Measurements from ENCODE around the gene TMEM259. TPM values are rescaled to one million over a fixed set of nuclear protein-coding genes. Genes with fewer than 3 reads are reported as not detected.

The TMEM259 gene
- total RNA-seq, 1 donor from 2014 or later = 257 TPM

GRCh38 chr19:973726-974563 lies 47.0 kb downstream of the TMEM259 start:
- no peak overlapping the region for H3K4me3 Mint-ChIP-seq
- POLR2A ChIA-PET = no interaction called here
- no peak for TF ChIP-seq CTCF (IDR thresholded peaks at IDR 0.05)
- ATAC-seq (ENCODE audit: low read depth) = no peak
- H3K4me1 Mint-ChIP-seq = no peaks in the 10 kb centered on the region
- no peak overlapping the region for H3K27ac Mint-ChIP-seq
- intact Hi-C loops (cut with micrococcal nuclease) = no loop called here
- peaks cover 18% of the 10 kb centered on the region for H3K36me3 Mint-ChIP-seq (ENCODE audit: low read depth)
- H3K27me3 Mint-ChIP-seq = no peaks in the 10 kb centered on the region
- peaks cover 3% of the 10 kb centered on the region for H3K9me3 Mint-ChIP-seq
- no peak for DNase-seq
- CTCF ChIA-PET = no interaction called here

GRCh38 chr19:972281-972680 lies 48.6 kb downstream of the TMEM259 start:
- Mint-ChIP-seq H3K36me3 (ENCODE audit: low read depth) (peaks cover 29% of the 10 kb centered on the region), H3K9me3 (peaks cover 3% of the 10 kb centered on the region), H3K4me1 (no peaks in the 10 kb centered on the region), H3K27ac (no peak overlapping the region), H3K4me3 (no peak overlapping the region), H3K27me3 (no peaks in the 10 kb centered on the region)
- CTCF ChIA-PET = no interaction called here
- DNase-seq = no peak
- intact Hi-C loops (cut with micrococcal nuclease) = no loop called here
- no peak for ATAC-seq (ENCODE audit: low read depth)
- no peak for TF ChIP-seq CTCF (IDR thresholded peaks at IDR 0.05)
- POLR2A ChIA-PET = interaction anchor here (0.6 kb wide), 1 partner anchor 153 kb away, joined by 3 read pairs; no protein-coding TSS in a partner anchor

GRCh38 chr19:971795-972194 lies 49.1 kb downstream of the TMEM259 start:
- Mint-ChIP-seq H3K9me3 (peaks cover 3% of the 10 kb centered on the region), H3K27ac (no peak overlapping the region), H3K4me1 (no peaks in the 10 kb centered on the region), H3K27me3 (no peaks in the 10 kb centered on the region), H3K4me3 (no peak overlapping the region), H3K36me3 (ENCODE audit: low read depth) (peaks cover 32% of the 10 kb centered on the region)
- POLR2A ChIA-PET = no interaction called here
- ATAC-seq (ENCODE audit: low read depth) = no peak
- no peak for TF ChIP-seq CTCF (IDR thresholded peaks at IDR 0.05)
- no peak for DNase-seq
- intact Hi-C loops (cut with micrococcal nuclease) = no loop called here
- CTCF ChIA-PET = no interaction called here

GRCh38 chr19:970695-971094 lies 50.2 kb downstream of the TMEM259 start:
- intact Hi-C loops (cut with micrococcal nuclease) = no loop called here
- peaks cover 37% of the 10 kb centered on the region for H3K36me3 Mint-ChIP-seq (ENCODE audit: low read depth)
- CTCF ChIA-PET = interaction anchor here (0.6 to 0.7 kb wide), 2 partner anchors 11 to 1072 kb away, joined by 4 read pairs; no protein-coding TSS in a partner anchor
- no peaks in the 10 kb centered on the region for H3K27me3 Mint-ChIP-seq
- H3K4me3 Mint-ChIP-seq = no peak overlapping the region
- no peaks in the 10 kb centered on the region for H3K4me1 Mint-ChIP-seq
- ATAC-seq (ENCODE audit: low read depth) = no peak
- TF ChIP-seq CTCF (IDR thresholded peaks at IDR 0.05) = no peak
- DNase-seq = no peak
- peak overlapping the region; percentile 59 for H3K27ac Mint-ChIP-seq
- H3K9me3 Mint-ChIP-seq = peaks cover 3% of the 10 kb centered on the region
- POLR2A ChIA-PET = interaction anchor here (0.6 kb wide), 2 partner anchors 20 to 31 kb away, joined by 3 to 4 read pairs; no protein-coding TSS in a partner anchor

- no peak overlapping the region for H3K27ac Mint-ChIP-seq
- no peak for DNase-seq
- intact Hi-C loops (cut with micrococcal nuclease) = no loop called here
- no peaks in the 10 kb centered on the region for H3K27me3 Mint-ChIP-seq
- CTCF ChIA-PET = no interaction called here
- peaks cover 49% of the 10 kb centered on the region for H3K36me3 Mint-ChIP-seq (ENCODE audit: low read depth)
- peaks cover 3% of the 10 kb centered on the region for H3K9me3 Mint-ChIP-seq
- ATAC-seq (ENCODE audit: low read depth) = no peak
- TF ChIP-seq CTCF (IDR thresholded peaks at IDR 0.05) = no peak
- POLR2A ChIA-PET = interaction anchor here (0.6 to 0.7 kb wide), 2 partner anchors 62 to 474 kb away, joined by 4 read pairs; no protein-coding TSS in a partner anchor
- no peak overlapping the region for H3K4me3 Mint-ChIP-seq
- H3K4me1 Mint-ChIP-seq = peaks cover 2% of the 10 kb centered on the region
These were observed 54.3 kb downstream of the TMEM259 start for GRCh38 chr19:966485-967088.
